Suprapubic skin (tissue), 4 donors: ENCODE measurements around the gene HCN2.

Experiments
- CTCF ChIP-seq, 2 donors: fragments of 200-600 bp in 1 of 2; fragments of 450-650 bp in 1 of 2; sonication (generic) in 1 of 2; IDR thresholded peaks; one replicate each; pipeline ENCODE4 v1.5.1; 2016 to 2019; ENCODE audit warnings: antibody characterized with exemption in 2 of 2, mild to moderate bottlenecking in 1 of 2, moderate library complexity in 1 of 2
- EP300 ChIP-seq: sonication (generic); formaldehyde crosslinking; IDR thresholded peaks from one replicate; pipeline ENCODE4 v1.6.1; 2017; ENCODE audit warnings: antibody characterized with exemption
- POLR2A ChIP-seq, 2 donors: fragments of 450-650 bp; IDR thresholded peaks; one replicate each; pipeline ENCODE4 v1.6.1; 2017; ENCODE audit warnings: antibody characterized with exemption in 2 of 2, mild to moderate bottlenecking in 2 of 2, moderate library complexity in 2 of 2
- POLR2AphosphoS5 ChIP-seq, 3 donors: sonication (generic); formaldehyde crosslinking; IDR thresholded peaks; one replicate each; pipeline ENCODE4 v1.6.1; 2017; ENCODE audit warnings: antibody characterized with exemption in 3 of 3

- TF ChIP-seq POLR2AphosphoS5 (IDR thresholded peaks at IDR 0.05) (no peak), CTCF (IDR thresholded peaks at IDR 0.05) (no peak), EP300 (no peak), POLR2A (IDR thresholded peaks at IDR 0.05) (no peak)
These were observed 66.0 kb downstream of the HCN2 start for GRCh38 chr19:655691-656090.
